ENCODE measurements around the gene DDX27. TPM values are rescaled to one million over a fixed set of nuclear protein-coding genes. Genes with fewer than 3 reads are reported as not detected.

Gene DDX27
- total and polyA plus RNA-seq, 3 donors from 2014 or later, result 53.3 to 58.3 (median 54.1) TPM

DNA sequence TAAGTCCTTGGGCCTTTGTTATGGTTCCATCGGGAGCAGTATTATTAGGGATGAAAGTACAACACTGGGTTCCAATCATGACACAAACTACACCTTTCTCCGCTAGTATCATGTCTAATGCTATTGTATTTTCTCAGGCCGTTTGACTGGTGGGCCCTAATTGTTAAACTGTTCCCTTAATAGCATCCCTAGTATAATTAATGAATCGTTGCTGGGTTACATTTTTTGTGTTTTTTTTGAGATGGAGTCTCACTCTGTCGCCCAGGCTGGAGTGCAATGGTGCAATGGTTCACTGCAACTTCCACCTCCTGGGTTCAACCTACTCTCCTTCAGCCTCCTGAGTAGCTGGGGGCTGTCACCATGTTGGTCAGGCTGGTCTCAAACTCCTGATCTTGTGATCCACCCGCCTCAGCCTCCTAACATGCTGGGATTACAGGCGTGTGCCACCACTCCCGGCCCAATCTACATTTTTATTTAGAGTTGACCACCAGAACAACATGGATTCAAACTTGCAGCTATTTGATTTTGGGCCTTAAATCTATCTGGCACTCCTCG lies 62.8 kb downstream of the DDX27 start:
- Histone ChIP-seq H3K27ac (no peak overlapping the region), H3K9me3 (no peaks in the 10 kb centered on the region), H3K4me3 (no peak overlapping the region), H3K36me3 (ENCODE audit: low read depth, missing control alignments) (no peaks in the 10 kb centered on the region), H3K4me1 (peaks cover 18% of the 10 kb centered on the region), H3K27me3 (no peaks in the 10 kb centered on the region)
- intact Hi-C loops (cut with DNase I; ENCODE audit: low total_unique reads), result no loop called here
- DNase-seq, result no peak
- TF ChIP-seq POLR2A (IDR thresholded peaks at IDR 0.05), result no peak
- 90 to 91% methylated on average over 9 of the region's 9 CpGs for WGBS, 2 donors

DNA sequence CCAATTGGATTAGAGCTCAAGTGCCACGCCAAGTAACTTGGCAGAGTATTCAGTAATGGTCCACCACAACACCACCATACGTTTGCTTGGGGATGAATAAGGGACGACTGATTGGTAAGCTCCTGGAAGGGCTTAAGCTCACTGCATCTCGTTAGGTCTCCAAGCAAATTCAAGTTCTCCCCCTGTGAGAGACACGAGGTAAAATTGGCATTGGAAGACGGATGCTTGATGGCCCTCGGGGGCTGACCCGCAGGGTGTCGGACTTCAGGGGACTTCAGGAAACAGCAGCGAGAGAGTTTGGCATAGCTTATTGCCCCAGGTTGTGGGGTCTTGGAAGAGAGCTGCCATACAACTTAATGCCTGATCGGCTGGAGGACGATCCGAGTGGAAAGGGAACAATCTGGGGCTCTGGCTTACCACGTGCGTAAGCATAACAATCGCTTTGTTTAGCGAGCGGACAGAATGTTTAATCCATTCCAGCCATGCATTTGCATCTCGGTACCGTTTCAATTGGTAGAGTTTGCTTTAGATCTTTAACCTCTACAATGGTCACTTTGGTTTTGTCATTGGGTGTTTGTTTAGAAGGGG lies 63.5 kb downstream of the DDX27 start:
- Histone ChIP-seq H3K4me1 (peaks cover 18% of the 10 kb centered on the region), H3K27me3 (no peaks in the 10 kb centered on the region), H3K4me3 (no peak overlapping the region), H3K9me3 (no peaks in the 10 kb centered on the region), H3K36me3 (ENCODE audit: low read depth, missing control alignments) (no peaks in the 10 kb centered on the region), H3K27ac (no peak overlapping the region)
- TF ChIP-seq POLR2A (IDR thresholded peaks at IDR 0.05), result no peak
- TF ChIP-seq, protein P1, sequence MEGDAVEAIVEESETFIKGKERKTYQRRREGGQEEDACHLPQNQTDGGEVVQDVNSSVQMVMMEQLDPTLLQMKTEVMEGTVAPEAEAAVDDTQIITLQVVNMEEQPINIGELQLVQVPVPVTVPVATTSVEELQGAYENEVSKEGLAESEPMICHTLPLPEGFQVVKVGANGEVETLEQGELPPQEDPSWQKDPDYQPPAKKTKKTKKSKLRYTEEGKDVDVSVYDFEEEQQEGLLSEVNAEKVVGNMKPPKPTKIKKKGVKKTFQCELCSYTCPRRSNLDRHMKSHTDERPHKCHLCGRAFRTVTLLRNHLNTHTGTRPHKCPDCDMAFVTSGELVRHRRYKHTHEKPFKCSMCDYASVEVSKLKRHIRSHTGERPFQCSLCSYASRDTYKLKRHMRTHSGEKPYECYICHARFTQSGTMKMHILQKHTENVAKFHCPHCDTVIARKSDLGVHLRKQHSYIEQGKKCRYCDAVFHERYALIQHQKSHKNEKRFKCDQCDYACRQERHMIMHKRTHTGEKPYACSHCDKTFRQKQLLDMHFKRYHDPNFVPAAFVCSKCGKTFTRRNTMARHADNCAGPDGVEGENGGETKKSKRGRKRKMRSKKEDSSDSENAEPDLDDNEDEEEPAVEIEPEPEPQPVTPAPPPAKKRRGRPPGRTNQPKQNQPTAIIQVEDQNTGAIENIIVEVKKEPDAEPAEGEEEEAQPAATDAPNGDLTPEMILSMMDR (IDR thresholded peaks at IDR 0.05), result no peak
- DNase-seq, result no peak
- intact Hi-C loops (cut with DNase I; ENCODE audit: low total_unique reads), result no loop called here
- 84 to 86% methylated on average over 20 of the region's 20 CpGs for WGBS, 2 donors

DNA sequence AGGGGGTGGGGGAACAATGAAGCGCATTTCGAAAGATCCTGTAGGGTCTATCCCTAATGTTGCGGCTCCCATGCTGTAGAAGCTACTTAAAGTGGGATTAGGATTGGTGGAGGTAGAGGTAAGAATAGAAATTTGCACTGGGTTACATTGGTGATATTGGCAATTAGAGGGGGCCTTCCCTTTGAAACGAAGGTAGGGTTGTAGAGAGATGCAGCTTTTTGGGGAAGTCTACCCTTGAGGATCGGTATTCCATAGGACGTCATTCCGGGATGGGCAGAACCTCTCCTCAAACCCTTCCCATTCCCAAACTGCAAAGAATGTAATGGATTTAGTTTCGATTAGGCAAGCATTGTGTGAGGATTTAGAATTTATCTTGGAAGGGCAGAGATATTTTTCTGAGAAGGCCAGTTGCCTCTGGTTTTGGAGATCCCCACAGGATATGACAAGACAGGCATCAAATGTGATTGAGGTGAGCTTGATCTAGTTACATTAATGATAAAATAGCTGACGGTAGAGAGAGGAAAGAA lies 64.0 kb downstream of the DDX27 start:
- WGBS, 2 donors, result 89 to 95% methylated on average over 9 of the region's 9 CpGs
- DNase-seq, result no peak
- H3K9me3 ChIP-seq, result no peaks in the 10 kb centered on the region
- H3K4me1 ChIP-seq, result peaks cover 18% of the 10 kb centered on the region
- H3K27ac ChIP-seq, result no peak overlapping the region
- no peak for TF ChIP-seq POLR2A (IDR thresholded peaks at IDR 0.05)
- TF ChIP-seq, protein P1 (IDR thresholded peaks at IDR 0.05), result no peak
- H3K36me3 ChIP-seq (ENCODE audit: low read depth, missing control alignments), result no peaks in the 10 kb centered on the region
- no peak overlapping the region for H3K4me3 ChIP-seq
- H3K27me3 ChIP-seq, result no peaks in the 10 kb centered on the region
- intact Hi-C loops (cut with DNase I; ENCODE audit: low total_unique reads), result no loop called here

DNA sequence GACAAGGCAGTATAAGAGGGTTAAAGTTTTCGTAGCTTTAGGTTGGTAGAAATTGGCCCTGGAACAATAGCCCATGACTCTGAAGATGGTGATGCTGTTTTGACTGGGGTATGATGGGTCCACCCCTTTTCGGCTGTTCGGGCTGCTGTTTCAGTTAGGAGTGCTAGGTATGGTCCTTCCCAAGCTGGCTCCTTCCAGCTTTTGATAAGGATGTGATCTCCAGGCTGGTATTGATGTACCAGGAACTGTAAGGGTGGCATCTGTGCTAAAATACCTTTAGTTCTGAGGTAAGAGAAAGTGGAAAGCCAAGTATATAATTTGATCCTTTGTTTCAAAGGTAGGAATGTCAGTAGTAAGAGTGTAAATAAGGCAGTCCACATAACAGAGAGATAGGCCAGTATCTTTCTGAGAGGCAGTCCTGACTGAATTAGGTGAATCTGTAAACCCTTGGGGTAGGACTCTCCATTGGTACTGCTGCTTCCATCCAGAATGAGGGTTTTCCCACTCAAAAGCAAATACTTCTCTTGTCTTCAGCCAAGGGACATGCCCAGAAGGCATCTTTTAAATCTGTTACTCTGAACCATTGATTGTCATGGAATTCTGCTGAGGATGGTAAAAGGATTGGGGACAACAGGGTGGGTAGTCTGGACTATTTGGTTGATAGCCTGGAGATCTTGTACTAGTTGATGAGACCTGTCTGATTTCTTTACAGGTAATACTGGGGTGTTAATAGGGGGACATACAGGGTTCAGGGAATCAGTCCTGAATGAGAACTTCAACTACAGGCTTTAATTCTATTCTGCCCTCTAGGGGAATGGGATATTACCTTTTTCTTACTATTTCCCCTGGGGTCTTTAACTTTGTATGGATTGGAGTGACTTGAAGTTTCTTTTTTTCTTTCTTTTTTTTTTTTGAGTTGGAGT lies 64.7 kb downstream of the DDX27 start:
- intact Hi-C loops (cut with DNase I; ENCODE audit: low total_unique reads), result no loop called here

More for the DNA sequence above, 64.7 kb downstream of the DDX27 start:
- Histone ChIP-seq H3K4me1 (peaks cover 18% of the 10 kb centered on the region), H3K36me3 (ENCODE audit: low read depth, missing control alignments) (no peaks in the 10 kb centered on the region), H3K4me3 (no peak overlapping the region), H3K27me3 (no peaks in the 10 kb centered on the region), H3K9me3 (no peaks in the 10 kb centered on the region), H3K27ac (no peak overlapping the region)
- 89 to 99% methylated on average over 3 of the region's 3 CpGs for WGBS, 2 donors
- TF ChIP-seq, protein P1 (IDR thresholded peaks at IDR 0.05), result no peak
- no peak for TF ChIP-seq POLR2A (IDR thresholded peaks at IDR 0.05)
- DNase-seq, result no peak
